Small intestine (tissue), 7 donors: ENCODE results near the gene UQCC5. TPM values are rescaled to one million over a fixed set of nuclear protein-coding genes. Genes with fewer than 3 reads are reported as not detected.

Source experiments
- DNase-seq, 2 donors: peaks; one replicate each; pipeline versions ENCODE4 v3.0.0 to v3.0.0-alpha.2; 2013
- FAIRE-seq: peaks from 2 replicates; lab custom pipeline; 2012; peaks lifted over from hg19 to GRCh38; lab: Jason Lieb, UNC
- H3K27ac ChIP-seq, 3 donors: one replicate each; pipeline ENCODE4 v1.5.1; 2013; ENCODE audit warnings: low read length in 2 of 3, mild to moderate bottlenecking in 2 of 3, control low read depth in 1 of 3, inconsistent platforms in 1 of 3, low read depth in 1 of 3, moderate library complexity in 1 of 3
- H3K27me3 ChIP-seq, 3 donors: one replicate each; pipeline ENCODE4 v1.6.1; 2013; ENCODE audit warnings: low read length in 3 of 3, inconsistent platforms in 1 of 3; ENCODE audit not compliant: control insufficient read depth in 3 of 3, insufficient read depth in 3 of 3
- H3K36me3 ChIP-seq, 3 donors: one replicate each; pipeline ENCODE4 v1.6.1; 2013; ENCODE audit warnings: low read length in 3 of 3, inconsistent platforms in 1 of 3, low read depth in 1 of 3, mild to moderate bottlenecking in 1 of 3, moderate library complexity in 1 of 3; ENCODE audit not compliant: control insufficient read depth in 3 of 3, insufficient read depth in 2 of 3
- H3K4me1 ChIP-seq, 3 donors: one replicate each; pipeline ENCODE4 v1.6.1; 2013; ENCODE audit warnings: low read length in 2 of 3, inconsistent platforms in 1 of 3, low read depth in 1 of 3, mild to moderate bottlenecking in 1 of 3, moderate library complexity in 1 of 3; ENCODE audit not compliant: control insufficient read depth in 3 of 3, insufficient read depth in 2 of 3
- H3K4me3 ChIP-seq, 3 donors: one replicate each; pipeline ENCODE4 v1.5.1; 2013; ENCODE audit warnings: low read length in 3 of 3, control low read depth in 1 of 3, inconsistent platforms in 1 of 3, low read depth in 1 of 3, mild to moderate bottlenecking in 1 of 3, moderate library complexity in 1 of 3
- H3K9me3 ChIP-seq, 2 donors: one replicate each; pipeline ENCODE4 v1.6.1; 2013; ENCODE audit warnings: low read depth in 1 of 2, low read length in 1 of 2; ENCODE audit not compliant: control insufficient read depth in 2 of 2, insufficient read depth in 1 of 2
- WGBS, 3 donors: extraction: QIAGEN DNeasy Blood & Tissue Kit; methylation state at CpG; one replicate each; pipeline ENCODE4 v1.1.7; 2013; 5-methylcytosine and 5-hydroxymethylcytosine counted together
- polyA plus RNA-seq, 4 donors: library from polyadenylated mRNA; stranded (reverse) in 3 of 4; unstranded in 1 of 4; fragments of 200-250 nt in 3 of 4; fragments of 120-200 nt in 1 of 4; gene quantifications; one replicate each; pipeline versions ENCODE4 v1.2.1 to v1.2.3, GENCODE V29; 2013
- donor health status: healthy with polysubstance abuse.
- donor health status: control.
- donor health status: control.
- donor health status: Bipolar disorder and iron deficiency.
- donor health status: healthy.

The UQCC5 gene
- polyA plus RNA-seq, 4 donors, result 8.9 to 38.9 (median 20.3) TPM

DNA sequence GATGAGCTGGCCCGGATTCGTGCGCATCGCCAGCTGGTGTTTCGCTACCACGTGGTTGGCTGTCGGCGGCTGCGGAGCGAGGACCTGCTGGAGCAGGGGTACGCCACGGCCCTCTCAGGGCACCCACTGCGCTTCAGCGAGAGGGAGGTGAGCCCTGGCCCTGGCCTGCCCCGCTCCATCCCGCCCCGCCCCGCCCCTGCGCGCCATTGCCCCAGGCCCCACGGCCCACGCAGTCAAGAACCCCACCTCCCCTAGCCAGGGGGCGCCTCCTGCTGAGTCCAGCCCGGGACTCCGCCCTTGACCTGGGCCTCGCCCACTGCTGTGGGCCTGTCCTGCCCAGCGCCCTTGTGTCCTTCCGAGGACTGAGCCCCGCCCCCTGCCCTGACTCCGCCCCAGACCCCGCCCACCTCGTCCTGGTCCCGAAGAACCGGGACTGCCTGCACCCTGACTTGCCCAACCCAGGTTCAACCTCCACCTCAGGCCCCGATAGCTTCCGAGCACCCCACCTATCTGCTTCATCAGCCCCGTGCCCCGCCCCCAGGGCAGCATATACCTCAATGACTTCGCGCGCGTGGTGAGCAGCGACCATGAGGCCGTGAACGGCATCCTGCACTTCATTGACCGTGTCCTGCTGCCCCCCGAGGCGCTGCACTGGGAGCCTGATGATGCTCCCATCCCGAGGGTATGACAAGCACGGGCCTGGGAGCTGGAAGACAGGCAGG lies 17.5 kb upstream of the UQCC5 start:
- FAIRE-seq (no peak), DNase-seq (peak; percentile 49 to 64)
- H3K36me3 ChIP-seq, result peaks cover 0 to 20% (median 0%) of the 10 kb centered on the region in 3 donors
- 29 to 56% (median 48%) methylated on average over 37 to 50 of the region's 50 CpGs for WGBS, 3 donors
- H3K27me3 ChIP-seq, result no peaks in the 10 kb centered on the region
- H3K9me3 ChIP-seq, result no peaks in the 10 kb centered on the region
- no peak overlapping the region for H3K27ac ChIP-seq
- H3K4me3 ChIP-seq, result peak overlapping the region in 2 of 3 donors; percentile 10 to 40
- H3K4me1 ChIP-seq, result peaks cover 0 to 6% (median 0%) of the 10 kb centered on the region in 3 donors

- Histone ChIP-seq H3K9me3 (no peaks in the 10 kb centered on the region), H3K36me3 (peaks cover 0 to 27% (median 0%) of the 10 kb centered on the region in 3 donors), H3K4me3 (no peak overlapping the region), H3K27me3 (no peaks in the 10 kb centered on the region), H3K27ac (no peak overlapping the region), H3K4me1 (peaks cover 0 to 6% (median 0%) of the 10 kb centered on the region in 3 donors)
- DNase-seq (no peak), FAIRE-seq (no peak)
- 83 to 88% (median 86%) methylated on average over 21 to 22 of the region's 22 CpGs for WGBS, 3 donors
Measured at GRCh38 chr3:52519445-52520140, 16.8 kb upstream of the UQCC5 start.

GRCh38 chr3:52520141-52520667 lies 16.2 kb upstream of the UQCC5 start:
- H3K36me3 ChIP-seq, result peaks cover 0 to 32% (median 0%) of the 10 kb centered on the region in 3 donors
- peaks cover 0 to 6% (median 0%) of the 10 kb centered on the region in 3 donors for H3K4me1 ChIP-seq
- no peak overlapping the region for H3K4me3 ChIP-seq
- FAIRE-seq (no peak), DNase-seq (no peak)
- 91 to 94% (median 93%) methylated on average over 14 of the region's 14 CpGs for WGBS, 3 donors
- no peaks in the 10 kb centered on the region for H3K9me3 ChIP-seq
- H3K27ac ChIP-seq, result no peak overlapping the region
- H3K27me3 ChIP-seq, result no peaks in the 10 kb centered on the region

- no peak for DNase-seq
- no peaks in the 10 kb centered on the region for H3K27me3 ChIP-seq
Measured at GRCh38 chr3:52520716-52521487, 15.5 kb upstream of the UQCC5 start.

DNA sequence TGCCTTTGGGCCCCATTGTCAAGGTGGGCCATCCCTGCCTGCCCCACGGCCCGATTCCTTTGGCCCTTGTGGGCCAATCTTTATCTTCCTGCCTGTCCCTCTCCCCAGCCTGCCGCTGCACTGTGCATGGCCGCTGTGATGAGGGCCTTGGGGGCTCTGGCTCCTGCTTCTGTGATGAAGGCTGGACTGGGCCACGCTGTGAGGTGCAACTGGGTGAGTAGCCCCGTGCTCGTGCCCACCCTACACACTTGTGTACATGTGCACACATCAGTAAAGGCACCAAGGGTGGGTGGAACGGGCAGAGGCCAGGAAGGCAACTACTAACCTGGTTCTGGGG lies 14.9 kb upstream of the UQCC5 start:
- DNase-seq (no peak), FAIRE-seq (no peak)
- H3K27ac ChIP-seq, result no peak overlapping the region
- H3K4me3 ChIP-seq, result no peak overlapping the region
- H3K9me3 ChIP-seq, result no peaks in the 10 kb centered on the region
- WGBS, 3 donors, result 88 to 89% (median 88%) methylated on average over 8 of the region's 8 CpGs
- peaks cover 0 to 6% (median 0%) of the 10 kb centered on the region in 3 donors for H3K4me1 ChIP-seq
- no peaks in the 10 kb centered on the region for H3K27me3 ChIP-seq
- peaks cover 0 to 44% (median 0%) of the 10 kb centered on the region in 3 donors for H3K36me3 ChIP-seq

More at GRCh38 chr3:52520716-52521487, 15.5 kb upstream of the UQCC5 start:
- no peak for FAIRE-seq
- WGBS, 3 donors, result 89 to 92% (median 91%) methylated on average over 19 to 20 of the region's 20 CpGs
- peaks cover 0 to 6% (median 0%) of the 10 kb centered on the region in 3 donors for H3K4me1 ChIP-seq
- H3K9me3 ChIP-seq, result no peaks in the 10 kb centered on the region
- H3K27ac ChIP-seq, result no peak overlapping the region
- no peak overlapping the region for H3K4me3 ChIP-seq
- peaks cover 0 to 38% (median 0%) of the 10 kb centered on the region in 3 donors for H3K36me3 ChIP-seq

GRCh38 chr3:52521881-52522650 lies 14.3 kb upstream of the UQCC5 start:
- DNase-seq (no peak), FAIRE-seq (no peak)
- H3K36me3 ChIP-seq, result peaks cover 0 to 49% (median 0%) of the 10 kb centered on the region in 3 donors
- no peak overlapping the region for H3K4me3 ChIP-seq
- no peaks in the 10 kb centered on the region for H3K27me3 ChIP-seq
- H3K27ac ChIP-seq, result no peak overlapping the region
- H3K4me1 ChIP-seq, result peaks cover 0 to 6% (median 0%) of the 10 kb centered on the region in 3 donors
- H3K9me3 ChIP-seq, result no peaks in the 10 kb centered on the region
- WGBS, 3 donors, result 89 to 92% (median 91%) methylated on average over 32 to 33 of the region's 33 CpGs

GRCh38 chr3:52522651-52523251 lies 13.7 kb upstream of the UQCC5 start:
- FAIRE-seq (no peak), DNase-seq (no peak)
- 84 to 91% (median 90%) methylated on average over 14 of the region's 14 CpGs for WGBS, 3 donors
- Histone ChIP-seq H3K4me3 (no peak overlapping the region), H3K4me1 (peaks cover 0 to 6% (median 0%) of the 10 kb centered on the region in 3 donors), H3K27ac (no peak overlapping the region), H3K9me3 (no peaks in the 10 kb centered on the region), H3K27me3 (no peaks in the 10 kb centered on the region), H3K36me3 (peaks cover 0 to 56% (median 0%) of the 10 kb centered on the region in 3 donors)
